GM11168 (cell line): Measurements from ENCODE around the gene WDR5B.
"Not testable (repeated sequence)": the region's sequence is repeated elsewhere in the genome, so short reads cannot be mapped to it uniquely, and the experiment has no call there.

Experiments
- in situ Hi-C: fragments of 300-500 bp; cut with MboI; formaldehyde crosslinking; loops from one replicate; pipeline ENCODE4 v1.12.0; 2022; ENCODE audit warnings: low sequenced_read_pairs; ENCODE audit not compliant: unreplicated experiment

WDR5B gene

DNA sequence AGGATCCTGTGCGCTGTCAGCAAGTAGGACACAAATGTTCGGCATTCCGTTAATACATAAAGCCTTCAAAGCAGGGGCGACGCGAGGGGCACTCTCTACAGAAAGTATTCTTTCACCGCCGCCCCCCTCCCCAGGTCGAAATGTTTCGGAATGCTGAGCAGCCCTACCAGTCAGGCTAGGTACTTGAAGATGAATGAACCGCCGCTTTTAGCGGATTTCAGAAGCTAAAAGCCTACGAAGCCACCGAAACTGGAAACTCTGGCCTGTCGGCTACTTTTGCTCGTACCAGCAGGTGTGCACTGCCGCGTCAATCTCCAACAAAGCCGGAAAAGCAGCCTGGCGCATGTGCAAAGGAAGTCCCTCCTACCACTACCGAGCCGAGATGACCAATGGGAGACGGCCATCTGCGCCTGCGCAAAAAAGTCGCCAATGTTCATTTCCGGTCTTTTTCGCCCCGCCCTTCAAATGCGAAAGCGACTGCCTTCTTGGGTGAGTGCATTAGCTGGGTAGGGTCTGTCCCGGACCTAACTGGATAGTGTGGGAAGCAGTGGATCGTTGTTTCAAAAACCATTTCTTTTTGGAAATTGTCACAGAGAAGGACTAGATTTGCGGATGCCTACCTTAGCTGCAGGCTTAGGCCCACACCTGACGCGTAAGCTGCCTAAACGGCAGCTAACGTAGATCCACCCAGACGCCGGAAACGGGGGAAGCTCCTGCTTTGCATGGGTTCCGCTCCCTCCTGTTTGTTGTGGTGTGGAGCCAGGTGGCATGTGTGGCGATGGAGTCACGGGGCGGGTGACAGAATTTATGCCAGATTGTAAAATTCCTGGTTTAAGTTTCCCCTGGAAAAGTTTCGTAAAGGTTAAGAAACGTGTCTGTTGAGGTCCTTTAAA is at the start of gene WDR5B:
Gene WDR5B (minus strand): TSS at position 301 of the 893 bp plus-strand sequence. CDS start 534 bp downstream, outside the sequence.
- in situ Hi-C loops: no loop called here

DNA sequence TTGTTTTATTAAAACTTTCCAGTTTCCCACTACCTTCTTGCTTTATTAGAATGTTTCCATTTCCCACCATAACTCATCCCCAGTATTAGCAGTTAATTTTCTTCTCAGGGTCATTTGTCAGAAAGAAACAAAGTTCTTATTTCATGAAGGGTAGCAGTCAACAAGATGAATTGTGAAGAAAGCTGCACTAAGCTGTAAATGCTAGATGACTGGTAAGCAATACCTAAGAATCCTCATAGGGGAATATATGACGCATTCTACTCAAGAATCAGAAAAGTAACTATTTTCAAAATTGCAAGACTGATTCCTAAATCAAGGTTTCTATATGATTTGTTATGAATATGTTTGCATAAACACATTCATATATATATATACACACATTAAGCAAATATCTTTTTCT is 48.8 kb upstream of the WDR5B start:
- in situ Hi-C loops: no loop called here

GRCh38 chr3:122462406-122462805 is 46.5 kb upstream of the WDR5B start:
- in situ Hi-C loops: no loop called here

DNA sequence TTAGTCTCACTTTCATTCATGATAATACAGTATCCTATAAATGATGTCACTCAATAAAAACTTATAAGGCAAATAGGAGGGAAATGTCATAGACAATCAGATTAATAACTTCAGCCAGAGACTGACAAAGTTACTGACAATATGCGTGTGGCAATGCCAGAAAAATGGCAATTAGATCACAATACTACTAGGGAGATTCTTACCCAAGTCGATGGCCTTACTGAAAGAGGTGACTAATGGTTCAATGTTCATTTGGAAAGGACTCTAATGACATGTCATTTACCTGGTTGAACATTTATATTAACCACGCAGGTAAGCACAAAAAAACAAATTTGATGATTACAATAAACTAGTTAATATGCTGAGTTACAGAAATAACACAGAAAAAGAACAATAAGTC is 45.9 kb upstream of the WDR5B start:
- in situ Hi-C loops: no loop called here

GRCh38 chr3:122458992-122459391 is 43.1 kb upstream of the WDR5B start:
- in situ Hi-C loops: no loop called here

DNA sequence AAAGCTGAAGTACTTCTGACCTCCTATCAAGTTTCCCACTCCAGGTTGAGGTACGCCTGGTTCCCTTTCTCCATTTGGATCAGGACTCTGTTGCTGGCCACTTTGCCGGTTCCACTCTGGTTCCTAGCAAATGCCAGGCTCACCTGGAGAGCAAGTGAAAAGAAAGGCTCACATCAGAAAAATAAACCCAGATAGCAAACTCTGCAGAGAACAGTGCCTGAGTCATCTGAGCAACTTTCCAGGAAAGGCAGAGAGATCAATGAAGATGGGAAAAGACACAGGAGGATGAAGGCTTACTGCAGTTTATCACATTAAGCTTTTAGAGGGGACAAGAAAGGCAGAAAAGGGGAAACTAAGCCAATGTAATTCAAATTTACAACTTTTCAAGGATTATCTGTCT is 41.8 kb upstream of the WDR5B start:
- in situ Hi-C loops: no loop called here

- in situ Hi-C loops: no loop called here
Measured at GRCh38 chr3:122456074-122456473, 40.2 kb upstream of the WDR5B start.

GRCh38 chr3:122451371-122451770 is 35.5 kb upstream of the WDR5B start:
- in situ Hi-C loops: no loop called here

- in situ Hi-C loops: not testable (repeated sequence)
Measured at GRCh38 chr3:122448218-122448617, 32.4 kb upstream of the WDR5B start.

GRCh38 chr3:122444491-122444887 is 28.6 kb upstream of the WDR5B start:
- in situ Hi-C loops: not testable (repeated sequence)

DNA sequence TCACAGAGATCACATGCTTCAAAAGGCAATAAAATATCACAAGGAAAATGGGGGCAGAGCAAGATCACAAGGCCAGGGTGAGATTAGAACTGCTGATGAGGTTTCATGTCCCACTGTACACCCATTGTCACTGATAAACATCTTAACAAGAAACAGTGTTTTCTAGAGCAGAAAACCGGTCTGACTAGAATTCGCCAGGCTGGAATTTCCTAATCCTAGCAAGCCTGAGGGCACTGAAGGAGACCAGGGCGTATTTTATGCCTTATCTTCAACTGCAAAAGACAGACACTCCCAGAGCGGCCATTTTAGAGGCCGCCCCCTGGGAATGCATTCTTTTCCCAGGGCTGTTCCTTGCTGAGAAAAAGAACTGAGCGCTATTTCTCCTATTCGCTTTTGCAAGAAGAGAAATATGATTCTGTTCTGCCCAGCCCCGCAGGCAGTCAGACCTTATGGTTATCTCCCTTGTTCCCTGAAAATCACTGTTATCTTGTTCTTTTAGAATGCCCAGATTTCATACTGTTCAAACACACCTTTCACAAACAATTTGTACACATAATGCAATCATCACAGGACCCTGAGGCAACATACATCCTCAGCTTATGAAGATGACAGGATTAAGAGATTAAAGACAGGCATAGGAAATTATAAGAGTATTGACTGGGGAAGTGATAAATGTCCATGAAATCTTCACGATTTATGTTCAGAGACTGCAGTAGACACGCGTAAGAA is 28.1 kb upstream of the WDR5B start:
- in situ Hi-C loops: not testable (repeated sequence)

DNA sequence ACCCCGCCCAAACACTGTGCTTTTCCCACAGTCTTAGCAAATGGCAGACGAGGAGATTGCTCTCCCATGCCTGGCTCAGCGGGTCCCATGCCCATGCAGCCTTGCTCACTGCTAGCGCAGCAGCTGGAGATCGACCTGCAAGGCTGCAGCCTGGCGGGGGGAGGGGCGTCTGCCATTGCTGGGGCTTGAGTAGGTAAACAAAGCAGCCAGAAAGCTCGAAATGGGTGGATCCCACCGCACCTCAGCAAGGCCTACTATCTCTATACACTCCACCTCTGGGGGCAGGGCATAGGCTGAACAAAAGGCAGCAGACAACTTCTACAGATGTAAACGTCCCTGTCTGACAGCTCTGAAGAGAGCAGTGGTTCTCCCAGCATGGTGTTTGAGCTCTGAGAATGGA is 27.2 kb upstream of the WDR5B start:
- in situ Hi-C loops: no loop called here

- in situ Hi-C loops: no loop called here
Measured at GRCh38 chr3:122435950-122436349, 20.1 kb upstream of the WDR5B start.

GRCh38 chr3:122430371-122430770 is 14.5 kb upstream of the WDR5B start:
- in situ Hi-C loops: no loop called here

- in situ Hi-C loops: no loop called here
Measured at GRCh38 chr3:122427857-122428471, 12.1 kb upstream of the WDR5B start.

DNA sequence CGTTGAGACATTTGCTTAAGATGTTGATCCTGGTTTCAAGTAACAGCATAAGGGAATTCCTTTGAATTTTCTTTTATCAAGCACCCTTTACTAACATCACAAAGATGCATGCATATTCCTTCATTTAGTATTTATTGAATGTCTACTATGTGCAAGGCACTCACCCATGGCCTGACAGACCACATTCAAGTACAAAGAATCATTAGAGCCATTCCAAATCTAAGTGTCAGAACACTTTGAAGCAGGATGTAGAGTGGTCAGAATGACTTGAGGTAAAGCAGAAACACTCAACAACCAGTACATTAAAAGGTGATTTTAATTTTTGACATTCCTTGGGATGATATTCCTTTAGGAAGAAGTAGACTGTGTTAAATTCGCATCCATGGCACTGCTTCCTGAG is 6.0 kb upstream of the WDR5B start:
- in situ Hi-C loops: no loop called here

DNA sequence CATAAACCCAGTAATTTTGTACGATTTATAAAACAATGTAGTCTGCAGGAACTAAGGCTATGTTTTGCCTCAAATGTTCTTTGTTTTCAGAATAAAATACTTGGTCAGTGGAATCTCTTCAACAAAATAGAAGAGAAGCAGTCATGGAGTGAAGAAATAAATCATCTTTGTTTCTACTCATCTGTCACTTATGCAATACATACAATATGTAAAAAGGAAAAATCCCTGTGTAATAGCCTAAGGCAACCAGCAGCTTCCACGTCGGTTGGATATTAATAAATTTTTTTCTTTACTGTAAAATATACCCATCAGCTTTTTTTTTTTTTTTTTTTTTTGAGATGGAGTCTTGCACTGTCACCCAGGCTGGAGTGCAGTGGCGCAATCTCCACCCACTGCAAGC is 5.2 kb upstream of the WDR5B start:
- in situ Hi-C loops: no loop called here

GRCh38 chr3:122416966-122417365 is 1.1 kb upstream of the WDR5B start:
- in situ Hi-C loops: no loop called here

- in situ Hi-C loops: no loop called here
Measured at GRCh38 chr3:122415104-122415744, 638 bp downstream of the WDR5B start.

- in situ Hi-C loops: no loop called here
Measured at GRCh38 chr3:122414391-122414790, 1.5 kb downstream of the WDR5B start.

DNA sequence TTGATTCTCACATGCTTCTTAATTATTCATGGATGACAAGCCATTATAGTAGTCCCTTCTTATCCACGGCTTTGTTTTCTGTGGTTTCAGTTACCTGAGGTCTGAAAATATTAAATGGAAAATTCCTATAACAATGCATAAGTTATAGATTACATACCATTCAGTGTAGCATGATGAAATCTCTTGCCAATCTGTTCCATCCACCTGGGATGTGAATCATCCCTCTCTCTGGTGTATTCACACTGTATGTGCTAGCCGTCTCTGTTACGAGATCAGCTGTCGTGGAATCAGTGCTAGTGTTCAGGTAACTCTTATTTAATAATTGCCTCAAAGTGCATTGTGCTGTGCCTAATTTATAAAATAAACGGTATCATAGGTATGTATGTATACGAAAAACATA is 5.2 kb downstream of the WDR5B start:
- in situ Hi-C loops: no loop called here
